ENCODE data around the gene ATIC. TPM values are rescaled to one million over a fixed set of nuclear protein-coding genes. Genes with fewer than 3 reads are reported as not detected.

The ATIC gene
- total RNA-seq, 1 donor from 2014 or later = 81.6 TPM

- TF ChIP-seq, protein P1, sequence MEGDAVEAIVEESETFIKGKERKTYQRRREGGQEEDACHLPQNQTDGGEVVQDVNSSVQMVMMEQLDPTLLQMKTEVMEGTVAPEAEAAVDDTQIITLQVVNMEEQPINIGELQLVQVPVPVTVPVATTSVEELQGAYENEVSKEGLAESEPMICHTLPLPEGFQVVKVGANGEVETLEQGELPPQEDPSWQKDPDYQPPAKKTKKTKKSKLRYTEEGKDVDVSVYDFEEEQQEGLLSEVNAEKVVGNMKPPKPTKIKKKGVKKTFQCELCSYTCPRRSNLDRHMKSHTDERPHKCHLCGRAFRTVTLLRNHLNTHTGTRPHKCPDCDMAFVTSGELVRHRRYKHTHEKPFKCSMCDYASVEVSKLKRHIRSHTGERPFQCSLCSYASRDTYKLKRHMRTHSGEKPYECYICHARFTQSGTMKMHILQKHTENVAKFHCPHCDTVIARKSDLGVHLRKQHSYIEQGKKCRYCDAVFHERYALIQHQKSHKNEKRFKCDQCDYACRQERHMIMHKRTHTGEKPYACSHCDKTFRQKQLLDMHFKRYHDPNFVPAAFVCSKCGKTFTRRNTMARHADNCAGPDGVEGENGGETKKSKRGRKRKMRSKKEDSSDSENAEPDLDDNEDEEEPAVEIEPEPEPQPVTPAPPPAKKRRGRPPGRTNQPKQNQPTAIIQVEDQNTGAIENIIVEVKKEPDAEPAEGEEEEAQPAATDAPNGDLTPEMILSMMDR (IDR thresholded peaks at IDR 0.05; ENCODE audit: insufficient read depth, low read length, poor library complexity, severe bottlenecking) = no peak
- Histone ChIP-seq H3K36me3 (ENCODE audit: control insufficient read depth, insufficient read depth, low read length) (no peaks in the 10 kb centered on the region), H3K27me3 (ENCODE audit: control insufficient read depth, insufficient read depth, low read length) (no peaks in the 10 kb centered on the region), H3K4me3 (ENCODE audit: low read depth, low read length) (no peak overlapping the region)
- no peak for DNase-seq (ENCODE audit: low read depth)
Observed at GRCh38 chr2:215270118-215270451, 41.8 kb upstream of the ATIC start.

DNA sequence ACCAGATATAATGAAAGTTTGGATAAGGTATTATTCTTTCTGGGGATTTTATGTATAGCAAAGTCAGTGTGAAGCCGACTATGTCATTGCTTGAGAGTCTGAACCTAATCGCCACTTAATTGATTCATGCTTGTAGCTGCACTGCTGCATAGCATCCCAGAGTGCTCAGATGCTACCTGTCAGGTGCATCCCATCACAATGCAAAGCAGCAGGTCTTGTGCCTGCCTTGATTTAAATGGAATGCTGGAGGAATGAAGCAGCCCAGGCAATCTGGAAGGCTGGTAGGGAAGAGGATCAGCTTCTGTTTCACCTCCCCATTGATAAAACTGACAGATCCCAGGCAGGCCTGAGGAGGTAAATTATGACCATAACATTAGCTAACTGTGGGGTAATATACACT lies 40.4 kb upstream of the ATIC start:
- Histone ChIP-seq H3K27me3 (ENCODE audit: control insufficient read depth, insufficient read depth, low read length) (no peaks in the 10 kb centered on the region), H3K36me3 (ENCODE audit: control insufficient read depth, insufficient read depth, low read length) (no peaks in the 10 kb centered on the region), H3K4me3 (ENCODE audit: low read depth, low read length) (no peak overlapping the region)
- TF ChIP-seq, protein P1 (IDR thresholded peaks at IDR 0.05; ENCODE audit: insufficient read depth, low read length, poor library complexity, severe bottlenecking) = no peak
- DNase-seq (ENCODE audit: low read depth) = no peak

DNA sequence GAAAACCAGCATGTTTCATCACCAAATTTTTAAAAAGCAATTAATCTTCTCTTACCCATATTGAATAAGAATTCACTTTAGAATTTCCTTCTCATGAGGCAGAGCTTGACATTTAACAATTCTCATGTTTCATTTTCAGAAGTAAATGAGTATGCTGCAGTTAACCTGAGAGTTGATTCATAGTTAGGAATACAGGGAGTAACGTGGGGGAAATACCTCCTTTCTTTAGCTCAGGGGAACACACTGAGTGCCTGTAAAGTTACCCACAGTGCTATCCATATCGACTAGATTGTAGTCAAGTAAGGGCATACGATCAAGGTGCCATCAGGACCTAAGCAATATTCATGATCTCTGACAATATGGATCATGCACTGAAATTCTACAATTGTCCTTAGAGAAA lies 38.9 kb upstream of the ATIC start:
- Histone ChIP-seq H3K36me3 (ENCODE audit: control insufficient read depth, insufficient read depth, low read length) (no peaks in the 10 kb centered on the region), H3K27me3 (ENCODE audit: control insufficient read depth, insufficient read depth, low read length) (no peaks in the 10 kb centered on the region), H3K4me3 (ENCODE audit: low read depth, low read length) (no peak overlapping the region)
- TF ChIP-seq, protein P1 (IDR thresholded peaks at IDR 0.05; ENCODE audit: insufficient read depth, low read length, poor library complexity, severe bottlenecking) = no peak
- DNase-seq (ENCODE audit: low read depth) = no peak

DNA sequence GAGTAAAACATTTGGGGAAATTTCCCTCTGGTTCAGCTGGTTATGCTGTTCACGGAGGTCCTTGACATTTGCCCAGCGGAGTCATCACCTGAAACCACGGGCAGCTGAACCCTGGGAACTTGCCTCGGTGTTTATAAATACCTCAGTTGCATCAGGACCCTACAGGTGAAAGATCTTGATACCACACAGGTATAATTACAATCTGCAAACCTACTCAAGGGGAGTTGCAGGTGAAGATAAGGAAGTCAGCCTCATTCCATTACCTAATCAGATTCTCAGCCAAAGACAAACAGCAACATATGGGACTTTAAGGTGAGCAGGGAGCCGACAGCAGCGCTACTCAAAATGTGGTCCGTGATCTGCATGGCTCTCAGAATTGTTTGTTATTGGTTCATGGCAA lies 37.0 kb upstream of the ATIC start:
- no peak for DNase-seq (ENCODE audit: low read depth)
- Histone ChIP-seq H3K4me3 (ENCODE audit: low read depth, low read length) (no peak overlapping the region), H3K36me3 (ENCODE audit: control insufficient read depth, insufficient read depth, low read length) (no peaks in the 10 kb centered on the region), H3K27me3 (ENCODE audit: control insufficient read depth, insufficient read depth, low read length) (no peaks in the 10 kb centered on the region)
- TF ChIP-seq, protein P1 (IDR thresholded peaks at IDR 0.05; ENCODE audit: insufficient read depth, low read length, poor library complexity, severe bottlenecking) = no peak

DNA sequence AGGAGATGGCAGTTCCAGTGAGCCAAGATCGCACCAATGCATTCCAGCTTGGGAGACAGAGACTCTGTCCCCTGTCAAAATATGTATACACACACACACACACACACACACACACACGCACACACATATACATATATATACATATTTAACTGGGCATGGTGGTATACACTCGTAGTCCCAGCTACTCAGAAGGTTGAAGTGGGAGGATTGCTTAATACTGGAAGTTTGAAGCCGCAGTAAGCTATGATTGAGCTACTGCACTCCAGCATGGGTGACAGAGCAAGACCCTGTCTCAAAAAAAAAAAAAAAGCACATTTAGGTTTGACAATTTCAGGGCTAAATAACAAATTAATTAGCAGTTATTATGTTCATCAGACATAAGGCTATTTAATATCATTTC lies 36.0 kb upstream of the ATIC start:
- no peak for DNase-seq (ENCODE audit: low read depth)
- no peaks in the 10 kb centered on the region for H3K36me3 ChIP-seq (ENCODE audit: control insufficient read depth, insufficient read depth, low read length)
- no peaks in the 10 kb centered on the region for H3K27me3 ChIP-seq (ENCODE audit: control insufficient read depth, insufficient read depth, low read length)
- H3K4me3 ChIP-seq (ENCODE audit: low read depth, low read length) = no peak overlapping the region
- TF ChIP-seq, protein P1 (IDR thresholded peaks at IDR 0.05; ENCODE audit: insufficient read depth, low read length, poor library complexity, severe bottlenecking) = no peak

DNA sequence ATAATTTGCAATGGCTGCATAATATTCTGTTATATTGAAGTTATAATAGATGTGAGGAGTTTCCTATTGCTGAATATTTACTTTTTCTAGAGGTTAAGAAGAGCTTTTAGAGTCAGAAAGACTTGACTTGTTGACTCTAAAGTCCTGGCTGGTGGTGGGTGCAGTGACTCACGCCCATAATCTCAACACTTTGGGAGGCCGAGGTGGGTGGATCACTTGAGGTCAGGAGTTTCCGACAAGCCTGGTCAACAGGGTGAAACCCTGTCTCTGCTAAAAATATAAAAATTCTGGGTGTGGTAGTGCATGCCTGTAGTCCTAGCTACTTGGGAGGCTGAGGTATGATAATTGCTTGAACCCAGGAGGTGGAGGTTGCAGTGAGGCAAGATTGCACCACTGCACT lies 33.9 kb upstream of the ATIC start:
- TF ChIP-seq, protein P1 (IDR thresholded peaks at IDR 0.05; ENCODE audit: insufficient read depth, low read length, poor library complexity, severe bottlenecking) = no peak
- no peaks in the 10 kb centered on the region for H3K36me3 ChIP-seq (ENCODE audit: control insufficient read depth, insufficient read depth, low read length)
- DNase-seq (ENCODE audit: low read depth) = no peak
- no peaks in the 10 kb centered on the region for H3K27me3 ChIP-seq (ENCODE audit: control insufficient read depth, insufficient read depth, low read length)
- H3K4me3 ChIP-seq (ENCODE audit: low read depth, low read length) = no peak overlapping the region

Data from kidney epithelial cell (primary cell).